H1 (cell line): ENCODE data around the gene PDK2. TPM values are rescaled to one million over a fixed set of nuclear protein-coding genes. Genes with fewer than 3 reads are reported as not detected.

Experiments used
- CTBP2 ChIP-seq: IDR thresholded peaks from 2 replicates; pipeline ENCODE4 v1.7.0; 2011; ENCODE audit warnings: borderline replicate concordance, mild to moderate bottlenecking, moderate library complexity, mixed read lengths, low read length; ENCODE audit not compliant: insufficient read depth, insufficient read length
- KDM4A ChIP-seq: IDR thresholded peaks from one replicate; pipeline ENCODE4 v1.7.1; 2012; ENCODE audit warnings: low read depth, mild to moderate bottlenecking, moderate library complexity, low read length, inconsistent platforms; ENCODE audit not compliant: severe bottlenecking
- SUZ12 ChIP-seq: fragments of 200-600 bp; sonication (generic); IDR thresholded peaks from 2 replicates; pipeline ENCODE4 v1.6.1; 2012; ENCODE audit warnings: mild to moderate bottlenecking, inconsistent platforms, low read length, moderate library complexity, mixed read lengths
- TAF1 ChIP-seq: IDR thresholded peaks from 2 replicates; pipeline ENCODE4 v1.6.1; 2011; ENCODE audit warnings: mild to moderate bottlenecking, low read depth, low read length
- polyA plus RNA-seq, 7 experiments: library from polyadenylated mRNA; depleted of rRNA in 3 of 7; stranded (reverse) in 5 of 7; unstranded in 2 of 7; fragments of >200 nt in 5 of 7; fragments of 200-250 nt in 2 of 7; gene quantifications; 1 replicate in 5 of 7; 2 replicates in 1 of 7; 4 replicates in 1 of 7; pipeline versions ENCODE4 v1.2.1 to v1.2.3, GENCODE V29; 2011 to 2013; ENCODE audit warnings: missing spikeins in 2 of 7, mixed read lengths in 2 of 7
- total RNA-seq: library from RNA; stranded (reverse); fragmentation: NEBNext Ultra II Directional; extraction: Animal tissue kit (Norgen Biotek cat#: 25700); gene quantifications from 2 replicates; pipeline ENCODE4 v1.2.1, GENCODE V29; 2021

The PDK2 gene
- total and polyA plus RNA-seq, 2 of the 8 experiments (the other 6 are each of a cell fraction or from before 2014, with no cell fraction given), result 18.3 to 121 TPM

- TF ChIP-seq TAF1, result no peak
- TF ChIP-seq KDM4A, result no peak
- TF ChIP-seq SUZ12, result no peak
- TF ChIP-seq CTBP2, result no peak
These were observed 6.4 kb downstream of the PDK2 start (continued) for GRCh38 chr17:50101346-50102163.
